Stomach (tissue), 4 donors: Measurements from ENCODE around the gene TBC1D20.

Experiments
- POLR2A ChIP-seq, 4 donors: fragments of 450-650 bp; IDR thresholded peaks; one replicate each; pipeline ENCODE4 v1.6.1; 2016; ENCODE audit warnings: antibody characterized with exemption in 4 of 4, control low read depth in 2 of 4, mild to moderate bottlenecking in 1 of 4, moderate library complexity in 1 of 4
- POLR2AphosphoS5 ChIP-seq, 3 donors: sonication (generic); formaldehyde crosslinking; IDR thresholded peaks; one replicate each; pipeline ENCODE4 v1.6.1; 2016; ENCODE audit warnings: antibody characterized with exemption in 3 of 3
- TF ChIP-seq, protein P1 (sequence below), 7 experiments: fragments of 450-650 bp in 4 of 7; fragments of 200-600 bp in 3 of 7; sonication (generic) in 3 of 7; IDR thresholded peaks; one replicate each; pipeline ENCODE4 v1.5.1; 2016 to 2019; ENCODE audit warnings: antibody characterized with exemption in 7 of 7, control low read depth in 2 of 7, mild to moderate bottlenecking in 1 of 7

DNA sequence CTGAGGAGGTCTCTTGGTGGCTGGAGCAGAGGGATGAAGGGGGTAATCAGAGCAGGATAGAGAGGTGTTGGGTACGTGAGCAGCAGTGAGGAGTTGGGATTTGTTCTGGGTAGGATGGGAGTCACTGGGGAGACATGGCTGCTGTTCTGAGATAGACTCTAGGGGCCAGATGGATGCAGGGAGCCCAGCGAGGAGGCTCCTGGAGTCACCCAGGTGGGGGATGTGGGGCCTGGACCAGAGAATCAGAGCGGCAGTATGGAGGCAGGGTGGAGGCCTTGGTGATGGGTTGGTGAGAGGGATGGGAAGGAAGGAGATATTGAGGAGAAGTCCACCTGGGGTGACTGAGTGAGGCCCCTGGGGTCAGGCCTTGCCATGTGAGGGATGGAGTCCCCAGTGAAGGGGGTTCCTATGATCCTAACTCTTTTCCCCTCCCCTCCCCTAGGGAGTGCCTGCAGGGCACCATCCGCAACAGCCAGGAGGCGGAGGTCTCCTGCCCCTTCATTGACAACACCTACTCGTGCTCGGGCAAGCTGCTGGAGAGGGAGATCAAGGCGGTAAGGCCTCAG lies 40.6 kb downstream of the TBC1D20 start:
- TF ChIP-seq, protein P1, sequence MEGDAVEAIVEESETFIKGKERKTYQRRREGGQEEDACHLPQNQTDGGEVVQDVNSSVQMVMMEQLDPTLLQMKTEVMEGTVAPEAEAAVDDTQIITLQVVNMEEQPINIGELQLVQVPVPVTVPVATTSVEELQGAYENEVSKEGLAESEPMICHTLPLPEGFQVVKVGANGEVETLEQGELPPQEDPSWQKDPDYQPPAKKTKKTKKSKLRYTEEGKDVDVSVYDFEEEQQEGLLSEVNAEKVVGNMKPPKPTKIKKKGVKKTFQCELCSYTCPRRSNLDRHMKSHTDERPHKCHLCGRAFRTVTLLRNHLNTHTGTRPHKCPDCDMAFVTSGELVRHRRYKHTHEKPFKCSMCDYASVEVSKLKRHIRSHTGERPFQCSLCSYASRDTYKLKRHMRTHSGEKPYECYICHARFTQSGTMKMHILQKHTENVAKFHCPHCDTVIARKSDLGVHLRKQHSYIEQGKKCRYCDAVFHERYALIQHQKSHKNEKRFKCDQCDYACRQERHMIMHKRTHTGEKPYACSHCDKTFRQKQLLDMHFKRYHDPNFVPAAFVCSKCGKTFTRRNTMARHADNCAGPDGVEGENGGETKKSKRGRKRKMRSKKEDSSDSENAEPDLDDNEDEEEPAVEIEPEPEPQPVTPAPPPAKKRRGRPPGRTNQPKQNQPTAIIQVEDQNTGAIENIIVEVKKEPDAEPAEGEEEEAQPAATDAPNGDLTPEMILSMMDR (IDR thresholded peaks at IDR 0.05), result no peak
- TF ChIP-seq POLR2A (IDR thresholded peaks at IDR 0.05) (no peak), POLR2AphosphoS5 (IDR thresholded peaks at IDR 0.05) (no peak)
